HG03139 (cell line): Measurements from ENCODE around the gene CPSF4.
"Not testable (repeated sequence)": the region's sequence is repeated elsewhere in the genome, so short reads cannot be mapped to it uniquely, and the experiment has no call there.

ENCODE experiments used
- ATAC-seq: cut with Tn5 transposase; IDR thresholded peaks from one replicate; pipeline ENCODE4 v1.9.1; 2021; ENCODE audit not compliant: unreplicated experiment

CPSF4 gene

DNA sequence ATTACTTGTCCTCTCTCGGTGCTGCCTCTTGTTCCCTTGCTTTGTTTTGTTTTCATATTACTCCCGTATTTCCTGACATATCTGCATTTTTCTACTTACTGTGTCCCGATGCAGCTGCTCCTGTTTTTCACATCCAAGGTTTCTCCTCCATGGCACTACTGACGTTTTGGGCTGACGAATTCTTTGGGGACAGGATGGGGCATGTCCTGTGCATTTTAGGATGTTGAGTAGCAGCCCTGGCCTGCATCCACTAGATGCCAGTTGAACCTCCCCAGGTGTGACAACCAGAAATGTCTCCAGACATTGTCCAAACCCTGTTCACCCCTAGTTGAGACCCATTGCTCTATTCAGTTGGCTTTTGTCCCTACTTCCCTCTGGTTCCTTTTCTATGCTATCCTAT lies 46.4 kb downstream of the CPSF4 start:
- no peak for ATAC-seq

DNA sequence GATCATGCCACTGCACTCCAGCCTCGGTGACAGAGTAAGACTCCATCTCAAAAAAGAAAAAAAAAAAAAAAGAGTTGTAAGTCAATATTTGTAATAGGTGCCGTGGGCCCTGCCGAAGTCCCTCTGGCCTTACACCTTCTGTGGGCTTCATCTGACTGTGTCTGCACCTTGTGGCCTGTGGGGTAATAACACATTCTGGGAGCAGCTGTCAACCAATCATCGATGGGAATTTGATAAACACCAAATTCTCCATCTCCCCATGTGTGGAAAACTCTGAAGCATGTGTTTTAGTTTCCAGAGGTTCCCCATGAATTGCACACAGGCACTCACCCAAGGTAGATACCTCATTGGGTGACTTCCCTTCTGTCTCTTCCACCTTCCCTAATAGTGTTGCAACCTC lies 50.5 kb downstream of the CPSF4 start:
- no peak for ATAC-seq

DNA sequence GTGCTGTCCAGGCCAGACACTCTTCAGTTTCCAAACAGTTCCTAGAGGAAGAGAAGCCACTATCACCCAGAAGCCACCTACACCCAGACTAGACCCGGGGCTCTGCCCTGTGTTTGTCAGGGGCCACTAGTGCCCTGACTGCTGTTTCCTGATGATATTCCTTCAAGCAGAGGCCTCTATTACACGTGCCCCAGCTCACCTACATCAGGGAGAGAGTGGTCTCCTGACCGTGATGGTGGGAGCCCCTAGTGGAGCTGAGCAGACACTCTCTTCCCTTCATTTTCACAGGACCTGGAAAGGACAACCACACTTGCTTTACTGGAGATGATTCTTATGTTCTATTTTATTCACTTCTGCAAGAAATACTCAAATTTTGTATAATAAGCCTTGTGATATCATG lies 52.1 kb downstream of the CPSF4 start:
- ATAC-seq: no peak

DNA sequence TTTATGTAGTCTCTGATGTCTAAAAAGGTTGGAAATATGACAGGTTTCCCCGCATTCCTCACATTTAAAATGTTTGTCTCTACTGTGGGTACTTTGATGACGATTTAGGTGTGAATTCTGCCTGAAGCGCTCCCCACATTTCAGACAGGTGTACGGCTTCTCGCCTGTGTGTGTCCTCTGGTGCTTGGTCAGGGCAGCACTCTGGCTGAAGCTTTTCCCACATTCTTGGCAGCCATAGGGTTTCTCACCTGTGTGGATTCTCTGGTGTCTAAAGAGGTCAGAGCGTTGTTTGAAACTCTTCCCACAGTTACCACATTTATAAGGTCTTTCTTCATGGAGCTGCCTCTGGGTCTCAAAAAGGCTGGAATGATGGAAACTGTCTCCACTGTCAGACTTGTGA lies 55.1 kb downstream of the CPSF4 start:
- no peak for ATAC-seq

DNA sequence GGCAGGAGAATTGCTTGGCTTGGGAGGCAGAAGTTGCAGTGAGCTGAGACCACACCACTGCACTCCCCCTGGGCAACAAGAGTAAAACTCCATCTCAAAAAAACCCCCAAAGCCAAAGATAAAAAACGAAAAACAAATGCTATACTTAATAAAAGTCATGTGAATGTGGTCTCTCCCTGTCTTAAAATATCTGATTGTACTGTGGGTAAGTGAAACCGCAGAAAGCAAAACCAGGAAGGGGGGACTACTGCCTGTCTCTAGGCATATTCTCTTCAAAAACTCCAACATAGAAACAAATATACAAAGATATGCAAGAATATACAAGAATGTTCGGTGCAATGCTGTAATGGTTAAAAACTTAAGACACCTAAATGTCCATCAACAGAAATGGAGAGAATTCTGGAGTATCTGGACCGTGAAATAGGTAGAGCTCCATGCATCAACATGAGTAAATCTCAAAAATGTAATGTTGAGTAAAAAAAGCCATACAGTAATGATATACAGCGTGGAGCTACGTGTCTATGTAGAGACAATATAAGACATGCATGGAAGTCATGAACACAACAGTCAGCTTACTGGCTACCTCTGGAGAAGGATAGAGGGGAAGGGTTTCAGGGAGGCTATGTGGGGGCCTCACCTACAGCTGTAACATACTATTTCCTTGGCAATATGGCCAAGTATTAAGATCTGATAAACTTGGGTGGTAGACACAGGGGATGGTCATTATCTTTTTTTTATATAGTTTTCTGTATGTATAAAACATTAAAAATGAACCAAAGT lies 59.2 kb downstream of the CPSF4 start:
- no peak for ATAC-seq

DNA sequence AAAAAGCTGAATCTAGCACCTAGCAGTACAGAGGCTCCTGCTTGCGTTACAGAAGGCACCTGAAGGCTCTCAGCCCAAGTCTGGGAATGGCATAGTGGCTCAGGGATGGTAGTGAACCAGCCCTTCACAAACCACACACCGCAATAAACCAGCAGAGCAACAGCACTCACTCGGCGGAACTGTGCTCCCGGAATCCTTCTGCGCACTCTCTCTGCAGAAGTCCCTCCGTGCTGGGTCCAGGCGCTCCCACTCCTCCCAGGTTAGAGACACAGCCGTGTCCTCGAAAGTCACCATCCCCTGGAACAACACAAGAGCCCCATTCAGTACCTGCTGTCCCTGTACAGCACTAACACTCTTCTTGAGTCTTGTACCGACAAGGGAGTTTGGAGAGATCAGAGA lies 59.8 kb downstream of the CPSF4 start:
- no peak for ATAC-seq

DNA sequence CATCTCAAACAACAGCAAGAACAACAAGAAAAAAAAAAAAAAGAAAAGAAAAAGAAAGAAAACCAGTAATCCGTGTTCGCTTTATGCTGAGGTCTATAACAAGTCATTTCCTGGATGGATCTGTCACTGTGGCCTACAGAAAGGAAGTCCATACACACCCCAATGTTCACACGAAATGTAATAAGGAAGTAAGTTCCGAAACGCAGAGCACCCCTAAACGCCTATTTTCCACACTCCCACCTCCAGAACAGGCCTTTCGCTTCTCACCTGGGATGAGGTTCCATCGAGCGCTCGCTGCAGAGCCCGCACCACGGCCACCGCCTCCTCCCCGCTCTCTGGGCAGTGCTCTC lies 60.6 kb downstream of the CPSF4 start:
- peak; percentile 8 for ATAC-seq

DNA sequence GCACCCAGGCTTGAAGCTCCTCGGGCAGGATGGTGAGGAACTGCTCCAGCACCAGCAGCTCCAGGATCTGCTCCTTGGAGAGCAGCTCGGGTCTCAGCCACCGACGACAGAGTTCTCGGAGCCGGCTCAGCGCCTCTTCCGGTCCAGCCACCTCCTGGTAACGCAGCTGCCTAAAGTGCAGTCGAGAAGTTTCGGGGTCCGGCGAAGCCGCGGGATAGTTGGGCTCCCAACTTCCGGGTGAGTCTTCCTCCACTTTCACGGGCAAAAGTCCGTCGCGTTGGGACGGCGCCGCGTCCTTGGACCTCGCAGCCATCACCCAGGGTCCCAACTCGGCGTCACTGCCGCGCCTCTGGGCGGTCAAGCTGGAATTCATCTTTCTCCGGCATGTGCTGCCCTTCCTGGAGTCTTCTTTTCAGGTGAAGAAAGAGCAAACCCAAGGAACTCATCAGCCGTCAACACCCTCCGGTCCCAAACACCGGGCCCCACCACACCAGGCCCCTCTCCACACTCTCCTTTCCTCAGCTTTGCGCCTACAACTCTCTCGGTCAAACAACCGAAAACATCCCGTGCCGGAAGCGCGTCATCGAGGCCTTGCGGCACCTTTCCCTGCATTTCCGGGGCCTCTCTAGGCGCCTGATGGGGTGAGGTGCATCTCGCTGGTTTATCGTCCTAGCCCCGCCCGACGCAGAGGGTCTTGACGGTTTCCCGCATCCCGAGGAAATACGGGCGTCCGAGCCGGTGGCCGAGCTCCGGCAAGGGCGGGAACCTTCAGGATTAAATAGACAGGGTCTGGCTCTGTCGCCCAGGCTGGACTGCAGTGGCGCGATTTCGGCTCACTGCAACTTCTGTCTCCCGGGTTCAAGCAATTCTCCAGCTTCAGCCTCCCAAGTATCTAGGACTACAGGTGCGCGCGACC lies 61.2 kb downstream of the CPSF4 start, which contains the start of gene ZNF394:
TSS of gene ZNF394 (minus strand) at position 561 of the 916 bp plus-strand sequence. CDS start at position 373, 188 bp downstream.
- ATAC-seq: peak; percentile 42

DNA sequence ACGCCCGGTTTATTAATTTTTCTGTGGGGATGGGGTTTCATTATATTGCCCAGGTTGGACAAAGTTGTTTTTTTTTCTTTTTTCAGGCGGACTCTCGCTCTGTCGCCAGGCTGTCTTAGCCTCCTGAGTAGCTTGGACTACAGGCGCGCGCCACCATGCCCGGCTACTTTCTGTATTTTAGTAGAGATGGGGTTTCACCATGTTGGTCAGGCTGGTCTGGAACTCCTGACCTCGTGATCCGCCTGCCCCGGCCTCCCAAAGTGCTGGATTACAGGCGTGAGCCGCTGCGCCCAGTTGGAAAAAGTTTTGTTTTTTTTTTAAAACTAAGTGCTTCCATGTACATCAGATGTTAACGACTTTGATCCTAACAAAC lies 61.9 kb downstream of the CPSF4 start:
- ATAC-seq: no peak

DNA sequence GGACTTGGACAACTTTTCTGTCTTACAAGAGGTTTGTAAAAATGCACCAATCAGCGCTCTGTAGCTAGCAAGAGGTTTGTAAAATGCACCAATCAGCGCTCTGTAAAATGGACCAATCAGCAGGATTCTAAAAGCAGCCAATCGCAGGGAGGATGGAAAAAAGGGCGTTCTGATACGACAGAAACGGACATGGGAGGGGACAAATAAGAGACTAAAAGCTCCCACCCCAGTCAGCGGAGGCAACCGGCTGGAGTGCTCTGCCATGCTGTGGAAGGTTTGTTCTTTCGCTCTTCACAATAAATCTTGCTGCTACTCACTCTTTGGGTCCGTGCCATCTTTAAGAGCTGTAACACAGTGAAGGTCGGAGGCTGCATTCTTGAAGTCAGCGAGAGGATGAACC lies 62.5 kb downstream of the CPSF4 start:
- not testable (repeated sequence) for ATAC-seq

DNA sequence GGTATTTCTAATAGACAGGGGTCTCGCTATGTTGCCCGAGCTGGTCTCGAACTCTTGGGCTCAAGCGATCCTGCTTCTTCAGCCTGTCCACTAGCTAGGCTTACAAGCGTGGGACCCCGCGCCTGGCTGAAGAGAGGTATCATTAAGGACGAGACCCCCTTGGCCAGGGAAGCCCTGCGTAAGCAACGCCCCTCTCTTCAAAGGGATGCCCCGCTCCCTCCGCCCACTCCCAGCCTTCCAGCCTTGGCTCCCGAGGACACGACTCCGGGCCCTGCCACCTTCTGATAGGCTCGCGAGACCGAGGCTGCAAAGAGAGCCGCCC lies 65.5 kb downstream of the CPSF4 start:
- ATAC-seq: no peak

DNA sequence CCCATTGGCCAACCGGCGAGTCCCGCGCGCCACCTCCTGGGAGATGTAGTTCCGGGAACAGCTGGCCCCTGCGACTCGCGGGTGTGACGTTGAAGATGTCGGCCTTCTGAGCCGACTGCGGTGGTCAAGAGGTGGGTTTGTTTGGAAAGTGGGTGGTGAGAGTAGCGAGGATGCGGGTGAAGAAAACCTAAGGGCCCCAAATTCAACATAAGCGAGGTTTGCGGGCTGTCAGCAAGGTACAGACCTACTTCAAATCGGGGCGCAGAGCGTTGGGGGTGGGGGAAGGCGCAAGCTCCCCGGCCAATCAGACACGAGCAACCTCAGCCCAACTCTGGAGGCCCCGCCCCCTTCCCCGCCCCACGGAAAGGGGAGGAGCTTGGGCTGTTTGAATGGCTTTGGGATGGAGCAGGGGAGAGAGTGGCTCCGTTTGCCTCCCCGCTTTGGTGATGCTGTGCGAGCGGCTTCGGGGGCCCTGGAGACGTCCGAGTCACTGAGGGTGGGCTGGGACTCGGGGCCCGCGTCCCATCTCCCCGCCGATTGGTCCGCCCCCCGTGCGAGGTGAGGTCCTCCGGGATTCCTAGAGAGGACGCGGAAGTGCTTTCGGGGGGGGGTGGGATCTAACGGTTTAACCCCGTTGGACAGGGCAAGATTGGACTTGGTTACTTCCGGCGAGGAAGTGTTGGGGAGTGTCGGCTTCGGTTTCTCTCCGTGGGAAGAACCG lies 66.0 kb downstream of the CPSF4 start, which contains the start of gene ZKSCAN5:
TSS of gene ZKSCAN5 (plus strand) at position 60 of the 721 bp plus-strand sequence. CDS start 1,383 bp downstream, outside the sequence.
- ATAC-seq: peak; percentile 67

DNA sequence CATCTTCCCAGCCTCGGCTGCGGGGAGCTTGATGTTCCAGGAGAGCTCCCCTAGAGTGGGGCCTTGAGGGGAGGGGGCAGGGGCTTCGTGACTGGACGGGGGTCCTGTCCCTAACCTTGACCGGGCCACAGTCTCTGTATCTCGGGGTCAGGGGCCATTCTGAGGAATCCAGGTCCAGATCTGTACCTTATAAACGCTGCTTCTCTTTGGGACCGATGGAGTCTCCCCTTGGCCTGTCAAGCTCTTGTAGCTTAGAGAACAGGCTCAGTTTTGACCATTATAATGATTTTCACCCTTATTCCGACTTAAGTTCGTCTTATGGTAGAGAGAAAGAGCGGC lies 66.5 kb downstream of the CPSF4 start:
- ATAC-seq: no peak
